IPS DF 19.7 (cell line): ENCODE results near the gene LIN7C.

Experiments used
- DNase-seq: peaks from one replicate; pipeline ENCODE4 v3.0.0-alpha.2; 2013; ENCODE audit warnings: low read depth, low spot score

The LIN7C gene

DNA sequence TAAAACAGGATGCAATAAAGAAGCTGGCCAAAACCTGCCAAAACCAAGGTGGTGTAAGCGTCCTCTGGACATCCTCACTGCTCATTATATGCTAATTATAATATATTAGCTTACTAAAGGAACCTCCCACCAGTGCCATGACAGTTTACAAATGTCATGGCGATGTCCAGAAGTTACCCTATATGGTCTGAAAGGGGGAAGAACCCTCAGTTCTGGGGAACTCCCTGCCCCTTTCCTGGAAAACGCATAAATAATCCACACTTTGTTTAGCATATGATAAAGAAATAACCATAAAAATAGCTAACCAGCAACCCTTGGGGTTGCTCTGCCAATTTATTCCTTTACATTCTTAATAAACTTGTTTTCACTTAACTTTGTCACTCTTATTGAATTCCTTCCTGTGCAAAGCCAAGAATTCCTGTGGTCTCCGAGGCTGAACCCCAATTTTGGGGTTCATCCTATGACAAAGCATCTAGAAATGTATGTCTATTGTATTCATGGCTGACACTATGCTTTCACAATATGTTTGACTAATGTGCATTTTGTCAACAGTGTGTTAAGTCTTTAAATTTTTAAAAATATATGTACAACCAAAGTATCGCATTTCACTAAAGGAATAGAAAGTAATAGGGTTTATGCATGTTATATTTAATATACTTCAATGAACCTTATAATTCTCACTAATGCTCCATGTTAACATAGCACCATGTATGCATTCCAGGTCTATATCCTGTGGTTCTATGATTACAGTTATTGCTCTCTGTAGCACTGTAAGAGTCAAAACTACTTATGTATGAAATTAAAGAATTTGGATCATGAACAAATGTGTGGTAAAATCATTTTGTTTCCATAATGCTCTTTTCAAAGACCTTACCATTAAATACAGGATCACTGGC is 59.0 kb downstream of the LIN7C start:
- no peak for DNase-seq

- DNase-seq = no peak
Observed at GRCh38 chr11:27445625-27446024, 60.9 kb downstream of the LIN7C start.

DNA sequence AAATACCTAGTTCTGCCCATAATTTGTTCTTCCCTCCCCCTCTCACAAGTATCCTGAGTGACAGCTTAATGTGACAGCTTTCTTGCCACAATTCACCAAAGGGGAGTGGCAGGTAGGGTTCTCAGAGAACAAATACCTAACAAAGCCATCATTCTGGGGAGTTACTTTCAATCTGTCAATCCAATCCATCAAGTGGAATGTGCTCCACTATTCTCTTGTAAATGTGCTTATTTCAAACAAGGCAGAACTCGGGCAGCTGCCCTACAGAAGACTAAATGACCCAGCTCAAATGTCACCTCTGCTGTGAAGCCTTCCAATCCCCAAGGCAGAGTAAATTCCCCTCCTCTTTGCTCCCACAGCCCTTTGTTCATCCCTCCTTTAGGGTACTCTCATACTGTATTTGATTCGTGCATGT is 61.8 kb downstream of the LIN7C start:
- peak; percentile 98 for DNase-seq
